ENCODE data around the gene RBP7.

DNA sequence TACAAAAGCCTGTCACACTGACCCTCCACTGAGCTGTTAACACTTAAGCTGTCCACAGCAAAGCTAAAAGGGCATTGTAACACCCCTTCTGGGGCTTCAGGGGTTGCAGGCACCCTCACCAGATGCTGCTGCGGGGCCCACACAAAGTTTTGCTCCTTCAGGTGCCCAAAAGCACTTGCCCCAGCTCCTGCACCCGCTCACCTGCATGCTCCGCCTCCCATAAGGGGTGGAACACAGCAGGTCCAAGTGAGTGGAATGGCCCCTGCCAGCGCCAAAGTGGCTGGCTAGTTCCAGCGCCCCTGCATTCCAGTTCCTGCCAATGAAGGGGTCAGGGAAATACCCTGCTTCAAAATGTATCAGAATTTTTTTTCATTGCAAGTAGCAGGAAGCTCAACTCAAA lies 7.3 kb upstream of the RBP7 start:
- TF ChIP-seq, protein P1, sequence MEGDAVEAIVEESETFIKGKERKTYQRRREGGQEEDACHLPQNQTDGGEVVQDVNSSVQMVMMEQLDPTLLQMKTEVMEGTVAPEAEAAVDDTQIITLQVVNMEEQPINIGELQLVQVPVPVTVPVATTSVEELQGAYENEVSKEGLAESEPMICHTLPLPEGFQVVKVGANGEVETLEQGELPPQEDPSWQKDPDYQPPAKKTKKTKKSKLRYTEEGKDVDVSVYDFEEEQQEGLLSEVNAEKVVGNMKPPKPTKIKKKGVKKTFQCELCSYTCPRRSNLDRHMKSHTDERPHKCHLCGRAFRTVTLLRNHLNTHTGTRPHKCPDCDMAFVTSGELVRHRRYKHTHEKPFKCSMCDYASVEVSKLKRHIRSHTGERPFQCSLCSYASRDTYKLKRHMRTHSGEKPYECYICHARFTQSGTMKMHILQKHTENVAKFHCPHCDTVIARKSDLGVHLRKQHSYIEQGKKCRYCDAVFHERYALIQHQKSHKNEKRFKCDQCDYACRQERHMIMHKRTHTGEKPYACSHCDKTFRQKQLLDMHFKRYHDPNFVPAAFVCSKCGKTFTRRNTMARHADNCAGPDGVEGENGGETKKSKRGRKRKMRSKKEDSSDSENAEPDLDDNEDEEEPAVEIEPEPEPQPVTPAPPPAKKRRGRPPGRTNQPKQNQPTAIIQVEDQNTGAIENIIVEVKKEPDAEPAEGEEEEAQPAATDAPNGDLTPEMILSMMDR (IDR thresholded peaks at IDR 0.05): no peak
- no peak for TF ChIP-seq POLR2A (IDR thresholded peaks at IDR 0.05)
